ENCODE results near the gene KRTAP9-6. TPM values are rescaled to one million over a fixed set of nuclear protein-coding genes. Genes with fewer than 3 reads are reported as not detected.
A peak's percentile ranks its signal among the peaks of the same experiment; 100 is the strongest.

Gene KRTAP9-6
- polyA plus RNA-seq, 3 donors, result not detected

- peaks cover 0 to 2% of the 10 kb centered on the region in 2 donors for H3K9me3 ChIP-seq (replicated peaks in 1 of 2; ENCODE audit: control insufficient read depth in 1 of 2, insufficient read depth in 1 of 2, low read length in 2 of 2)
- H3K27me3 Mint-ChIP-seq (ENCODE audit: low read depth in 3 of 3), result peaks cover 0 to 7% (median 4%) of the 10 kb centered on the region in 3 donors
- H2AFZ ChIP-seq (ENCODE audit: insufficient read depth, low read depth, low read length, poor library complexity, severe bottlenecking), result no peak overlapping the region
- no peaks in the 10 kb centered on the region for H3K27me3 ChIP-seq (ENCODE audit: control insufficient read depth in 2 of 2, insufficient read depth in 2 of 2, low read length in 2 of 2)
- peaks cover 34 to 37% of the 10 kb centered on the region in 2 donors for H3K4me1 ChIP-seq (ENCODE audit: control insufficient read depth in 1 of 2, insufficient read depth in 2 of 2, low read length in 2 of 2)
- H3K36me3 Mint-ChIP-seq, result no peaks in the 10 kb centered on the region
- DNase-seq, result no peak
- H3K4me3 ChIP-seq (replicated peaks in 1 of 3; ENCODE audit: low read depth in 2 of 3, low read length in 3 of 3), result no peak overlapping the region
- H3K4me1 Mint-ChIP-seq, result peaks cover 38% of the 10 kb centered on the region
- H3K4me3 Mint-ChIP-seq, result no peak overlapping the region
- TF ChIP-seq CTCF (IDR thresholded peaks at IDR 0.05), result no peak
- intact Hi-C loops (cut with micrococcal nuclease), result no loop called here
- no peak overlapping the region for H3K4me2 ChIP-seq (replicated peaks; ENCODE audit: extremely low read depth, low read length, poor library complexity, severe bottlenecking)
- H3K79me2 ChIP-seq (ENCODE audit: insufficient read depth, low read length), result no peaks in the 10 kb centered on the region
- H3K9ac ChIP-seq (ENCODE audit: insufficient read depth, low read length, poor library complexity, severe bottlenecking), result no peak overlapping the region
- H3K27ac ChIP-seq (ENCODE audit: low read depth in 1 of 2, low read length in 2 of 2), result no peak overlapping the region
- no peak overlapping the region for H3K27ac Mint-ChIP-seq
- WGBS (ENCODE audit: insufficient coverage), result 85% methylated on average over 4 of the region's 12 CpGs
- no peaks in the 10 kb centered on the region for H4K20me1 ChIP-seq (ENCODE audit: insufficient read depth, low read length)
- H3K9me3 Mint-ChIP-seq, result peaks cover 7 to 18% (median 9%) of the 10 kb centered on the region in 7 donors
- H3K36me3 ChIP-seq (replicated peaks in 1 of 2; ENCODE audit: control insufficient read depth in 1 of 2, insufficient read depth in 2 of 2, low read length in 2 of 2), result no peaks in the 10 kb centered on the region
These were observed 38.9 kb downstream of the KRTAP9-6 start for GRCh38 chr17:41304091-41304490.

- Histone ChIP-seq H3K4me2 (replicated peaks; ENCODE audit: extremely low read depth, low read length, poor library complexity, severe bottlenecking) (peak overlapping the region; percentile 79), H3K79me2 (ENCODE audit: insufficient read depth, low read length) (no peaks in the 10 kb centered on the region), H3K36me3 (replicated peaks in 1 of 2; ENCODE audit: control insufficient read depth in 1 of 2, insufficient read depth in 2 of 2, low read length in 2 of 2) (no peaks in the 10 kb centered on the region), H2AFZ (ENCODE audit: insufficient read depth, low read depth, low read length, poor library complexity, severe bottlenecking) (peak overlapping the region; percentile 93), H3K9ac (ENCODE audit: insufficient read depth, low read length, poor library complexity, severe bottlenecking) (peak overlapping the region; percentile 53), H3K27ac (ENCODE audit: low read depth in 1 of 2, low read length in 2 of 2) (no peak overlapping the region), H3K27me3 (ENCODE audit: control insufficient read depth in 2 of 2, insufficient read depth in 2 of 2, low read length in 2 of 2) (no peaks in the 10 kb centered on the region), H3K4me1 (ENCODE audit: control insufficient read depth in 1 of 2, insufficient read depth in 2 of 2, low read length in 2 of 2) (peaks cover 29 to 33% of the 10 kb centered on the region in 2 donors), H4K20me1 (ENCODE audit: insufficient read depth, low read length) (no peaks in the 10 kb centered on the region), H3K9me3 (replicated peaks in 1 of 2; ENCODE audit: control insufficient read depth in 1 of 2, insufficient read depth in 1 of 2, low read length in 2 of 2) (peaks cover 0 to 9% of the 10 kb centered on the region in 2 donors), H3K4me3 (replicated peaks in 1 of 3; ENCODE audit: low read depth in 2 of 3, low read length in 3 of 3) (peak overlapping the region; percentile 4 to 69 (median 17))
- H3K4me1 Mint-ChIP-seq, result peaks cover 32% of the 10 kb centered on the region
- H3K9me3 Mint-ChIP-seq, result peaks cover 10 to 22% (median 17%) of the 10 kb centered on the region in 7 donors
- TF ChIP-seq CTCF (IDR thresholded peaks at IDR 0.05), result no peak
- H3K27ac Mint-ChIP-seq, result peak overlapping the region in 4 of 7 donors; percentile 14 to 81 (median 48)
- peak; percentile 34 to 46 (median 36) for DNase-seq
- peaks cover 2 to 5% of the 10 kb centered on the region in 2 donors for H3K36me3 Mint-ChIP-seq
- peak overlapping the region; percentile 71 to 94 for H3K4me3 Mint-ChIP-seq
- intact Hi-C loops (cut with micrococcal nuclease), result no loop called here
- 18% methylated on average over 9 of the region's 9 CpGs for WGBS (ENCODE audit: insufficient coverage)
- H3K27me3 Mint-ChIP-seq (ENCODE audit: low read depth in 3 of 3), result peaks cover 3 to 5% (median 4%) of the 10 kb centered on the region in 3 donors
These were observed 42.5 kb downstream of the KRTAP9-6 start for GRCh38 chr17:41307647-41308046.
